Measurements from ENCODE around the gene STX8. TPM values are rescaled to one million over a fixed set of nuclear protein-coding genes. Genes with fewer than 3 reads are reported as not detected.

STX8 gene
- total RNA-seq, 2 donors from 2014 or later, result 46.6 to 72.4 TPM

DNA sequence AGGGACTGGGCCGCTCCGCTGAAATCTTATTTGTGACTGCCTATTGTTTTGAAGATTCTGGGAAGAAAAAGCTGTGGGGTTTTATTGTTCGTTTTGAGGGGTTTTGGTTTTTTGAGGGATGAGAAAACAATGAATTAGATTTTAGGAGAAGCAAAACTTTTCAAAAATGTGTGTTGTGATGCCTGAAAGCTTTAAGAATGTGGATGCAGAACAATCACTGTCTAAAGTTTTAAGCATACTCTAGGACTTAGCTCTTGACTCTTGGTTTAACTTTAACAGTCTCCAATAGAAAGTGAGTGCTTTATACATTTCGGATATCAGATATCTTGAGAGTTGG lies 1.7 kb upstream of the STX8 start:
- Histone ChIP-seq H3K36me3 (no peaks in the 10 kb centered on the region), H3K9me3 (no peaks in the 10 kb centered on the region), H3K4me1 (replicated peaks) (no peaks in the 10 kb centered on the region), H3K4me3 (no peak overlapping the region), H3K27me3 (replicated peaks; ENCODE audit: insufficient read depth) (no peaks in the 10 kb centered on the region), H3K27ac (no peak overlapping the region)
- DNase-seq (ENCODE audit: low spot score), result no peak
- WGBS, result 13% methylated on average over 4 of the region's 4 CpGs
- intact Hi-C loops (cut with DNase I), result loop anchor here (5.0 kb wide), 1 partner anchor 175 kb away; no protein-coding TSS in a partner anchor
- no peak for TF ChIP-seq POLR2A (IDR thresholded peaks at IDR 0.05)
- TF ChIP-seq, protein P1, sequence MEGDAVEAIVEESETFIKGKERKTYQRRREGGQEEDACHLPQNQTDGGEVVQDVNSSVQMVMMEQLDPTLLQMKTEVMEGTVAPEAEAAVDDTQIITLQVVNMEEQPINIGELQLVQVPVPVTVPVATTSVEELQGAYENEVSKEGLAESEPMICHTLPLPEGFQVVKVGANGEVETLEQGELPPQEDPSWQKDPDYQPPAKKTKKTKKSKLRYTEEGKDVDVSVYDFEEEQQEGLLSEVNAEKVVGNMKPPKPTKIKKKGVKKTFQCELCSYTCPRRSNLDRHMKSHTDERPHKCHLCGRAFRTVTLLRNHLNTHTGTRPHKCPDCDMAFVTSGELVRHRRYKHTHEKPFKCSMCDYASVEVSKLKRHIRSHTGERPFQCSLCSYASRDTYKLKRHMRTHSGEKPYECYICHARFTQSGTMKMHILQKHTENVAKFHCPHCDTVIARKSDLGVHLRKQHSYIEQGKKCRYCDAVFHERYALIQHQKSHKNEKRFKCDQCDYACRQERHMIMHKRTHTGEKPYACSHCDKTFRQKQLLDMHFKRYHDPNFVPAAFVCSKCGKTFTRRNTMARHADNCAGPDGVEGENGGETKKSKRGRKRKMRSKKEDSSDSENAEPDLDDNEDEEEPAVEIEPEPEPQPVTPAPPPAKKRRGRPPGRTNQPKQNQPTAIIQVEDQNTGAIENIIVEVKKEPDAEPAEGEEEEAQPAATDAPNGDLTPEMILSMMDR (IDR thresholded peaks at IDR 0.05), result no peak
- TF ChIP-seq POLR2AphosphoS5 (IDR thresholded peaks at IDR 0.05), result no peak

DNA sequence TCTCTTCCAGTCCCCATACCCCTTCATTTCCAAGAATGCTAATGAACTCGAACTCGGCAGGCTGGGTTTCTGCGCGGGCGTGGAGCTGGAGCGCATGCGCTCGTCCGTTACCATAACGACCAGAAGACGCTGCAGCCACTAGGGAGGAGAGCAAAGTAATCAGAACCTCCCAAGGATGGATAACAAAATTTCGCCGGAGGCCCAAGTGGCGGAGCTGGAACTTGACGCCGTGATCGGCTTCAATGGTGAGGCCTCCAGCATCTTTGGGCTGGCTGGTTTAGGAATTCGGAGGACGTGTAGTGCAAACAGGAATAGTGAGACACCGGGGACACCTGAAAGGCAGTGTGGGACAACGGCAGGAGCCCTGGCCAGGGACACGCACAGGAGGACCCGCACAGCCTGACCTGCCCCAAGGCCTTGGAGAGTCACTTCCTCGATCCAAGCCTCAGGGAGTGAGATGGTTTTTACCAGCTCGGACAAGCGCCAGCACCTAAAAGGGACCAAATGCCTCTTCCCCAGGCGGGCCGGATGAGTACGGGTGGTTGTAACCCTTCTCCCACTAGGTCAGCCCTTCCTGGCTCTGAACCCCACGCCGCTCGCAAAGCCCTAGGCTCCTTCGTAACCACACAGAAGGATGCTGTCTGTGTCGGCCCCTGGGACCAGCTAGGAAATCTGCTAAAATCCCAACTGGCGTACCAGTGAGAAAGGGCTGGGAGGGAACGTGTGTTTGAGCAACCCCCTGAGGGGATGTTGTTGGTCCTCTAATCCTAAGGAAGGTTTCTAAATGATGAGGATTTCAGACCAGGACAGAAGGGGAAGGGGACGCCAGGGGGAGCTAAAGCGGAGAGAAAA lies 1.1 kb upstream of the STX8 start, which contains the start of gene CFAP52:
Gene CFAP52, plus strand, starts transcription at position 122 of the 852 bp plus-strand sequence. Its CDS starts 54 bp downstream, at position 176.
- peak; percentile 62 for DNase-seq (ENCODE audit: low spot score)
- WGBS, result 7% methylated on average over 38 of the region's 38 CpGs
- TF ChIP-seq POLR2AphosphoS5 (IDR thresholded peaks at IDR 0.05) (peak; percentile 32), POLR2A (IDR thresholded peaks at IDR 0.05) (no peak)
- TF ChIP-seq, protein P1 (IDR thresholded peaks at IDR 0.05), result peak in 2 of 4 experiments; percentile 51 to 59
- H3K4me3 ChIP-seq, result peak within 1 kb of the TSS; percentile 65 to 73
- no peaks in the 10 kb centered on the region for H3K27me3 ChIP-seq (replicated peaks; ENCODE audit: insufficient read depth)
- peak within 1 kb of the TSS in 1 of 2 donors; percentile 41 for H3K27ac ChIP-seq
- intact Hi-C loops (cut with DNase I), result loop anchor here (5.0 kb wide), 1 partner anchor 174 kb away; no protein-coding TSS in a partner anchor
- H3K36me3 ChIP-seq, result no peaks in the 10 kb centered on the region
- H3K4me1 ChIP-seq (replicated peaks), result no peaks in the 10 kb centered on the region
- H3K9me3 ChIP-seq, result no peaks in the 10 kb centered on the region

DNA sequence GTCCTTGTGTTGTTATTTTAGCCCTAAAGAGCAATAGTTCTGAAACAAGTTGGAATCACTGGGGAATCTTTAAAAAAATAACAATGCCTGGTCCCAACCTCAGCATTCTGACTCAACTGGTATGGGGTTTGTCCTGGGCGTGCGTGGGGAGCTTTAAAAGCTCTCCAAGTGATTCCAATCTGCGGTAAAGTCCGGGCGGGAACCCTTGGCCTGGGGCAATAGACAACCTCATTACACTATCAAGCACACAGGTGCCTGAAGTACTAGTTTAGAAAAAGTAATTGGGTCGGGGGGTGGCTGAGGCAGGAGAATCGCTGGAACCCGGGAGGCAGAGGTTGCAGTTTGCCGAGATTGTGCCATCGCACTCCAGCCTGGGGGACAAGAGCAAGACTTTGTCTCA lies 4.4 kb downstream of the STX8 start:
- Histone ChIP-seq H3K27me3 (replicated peaks; ENCODE audit: insufficient read depth) (no peaks in the 10 kb centered on the region), H3K27ac (no peak overlapping the region), H3K36me3 (no peaks in the 10 kb centered on the region), H3K9me3 (no peaks in the 10 kb centered on the region), H3K4me3 (no peak overlapping the region), H3K4me1 (replicated peaks) (no peaks in the 10 kb centered on the region)
- 84% methylated on average over 9 of the region's 10 CpGs for WGBS
- TF ChIP-seq POLR2A (IDR thresholded peaks at IDR 0.05) (no peak), POLR2AphosphoS5 (IDR thresholded peaks at IDR 0.05) (no peak)
- TF ChIP-seq, protein P1 (IDR thresholded peaks at IDR 0.05), result no peak
- no peak for DNase-seq (ENCODE audit: low spot score)
- intact Hi-C loops (cut with DNase I), result no loop called here

DNA sequence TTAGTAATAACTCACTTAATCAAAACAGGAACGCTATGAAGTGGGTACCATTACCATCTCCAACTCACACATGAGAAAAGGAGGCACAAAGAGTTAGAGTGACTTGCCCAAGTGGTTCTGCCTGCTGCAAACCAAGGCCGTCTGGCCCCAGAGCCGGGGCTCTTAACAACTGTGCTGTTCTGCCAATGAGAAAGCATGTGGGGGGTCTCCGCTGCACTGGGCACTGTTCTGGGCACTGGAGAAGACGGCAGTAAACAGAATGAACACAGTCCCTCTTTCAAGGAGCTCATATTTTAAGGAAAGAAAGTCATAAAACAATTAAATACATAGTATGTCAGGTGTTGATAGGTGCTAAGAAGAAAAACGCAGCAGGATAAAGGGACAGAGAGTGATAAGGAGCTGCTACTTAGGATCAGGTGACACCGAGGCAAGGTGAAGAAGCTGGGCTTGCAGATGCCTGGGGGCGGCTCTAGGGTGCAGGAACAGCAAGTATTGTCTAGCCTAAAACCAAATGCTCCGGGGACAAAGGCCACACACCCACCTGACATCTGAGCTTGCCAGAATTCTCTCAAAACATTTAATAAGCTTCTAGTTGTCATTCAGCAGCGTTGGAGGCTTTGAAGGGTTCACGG lies 6.5 kb downstream of the STX8 start:
- Histone ChIP-seq H3K4me1 (replicated peaks) (no peaks in the 10 kb centered on the region), H3K9me3 (no peaks in the 10 kb centered on the region), H3K27ac (no peak overlapping the region), H3K36me3 (no peaks in the 10 kb centered on the region), H3K4me3 (no peak overlapping the region), H3K27me3 (replicated peaks; ENCODE audit: insufficient read depth) (no peaks in the 10 kb centered on the region)
- intact Hi-C loops (cut with DNase I), result no loop called here
- DNase-seq (ENCODE audit: low spot score), result no peak
- TF ChIP-seq, protein P1 (IDR thresholded peaks at IDR 0.05), result no peak
- TF ChIP-seq POLR2A (IDR thresholded peaks at IDR 0.05), result no peak
- no peak for TF ChIP-seq POLR2AphosphoS5 (IDR thresholded peaks at IDR 0.05)
- WGBS, result 69% methylated on average over 11 of the region's 11 CpGs

All from prostate gland (tissue), 2 donors.